Anterior cingulate cortex (tissue), 58 donors: ENCODE results near the gene B3GNT4.
"Not testable (repeated sequence)": the region's sequence is repeated elsewhere in the genome, so short reads cannot be mapped to it uniquely, and the experiment has no call there.

Source experiments
- DNase-seq, 58 donors: peaks; one replicate each; lab custom pipeline; 2025; lab: John Stamatoyannopoulos, UW

B3GNT4 gene

DNA sequence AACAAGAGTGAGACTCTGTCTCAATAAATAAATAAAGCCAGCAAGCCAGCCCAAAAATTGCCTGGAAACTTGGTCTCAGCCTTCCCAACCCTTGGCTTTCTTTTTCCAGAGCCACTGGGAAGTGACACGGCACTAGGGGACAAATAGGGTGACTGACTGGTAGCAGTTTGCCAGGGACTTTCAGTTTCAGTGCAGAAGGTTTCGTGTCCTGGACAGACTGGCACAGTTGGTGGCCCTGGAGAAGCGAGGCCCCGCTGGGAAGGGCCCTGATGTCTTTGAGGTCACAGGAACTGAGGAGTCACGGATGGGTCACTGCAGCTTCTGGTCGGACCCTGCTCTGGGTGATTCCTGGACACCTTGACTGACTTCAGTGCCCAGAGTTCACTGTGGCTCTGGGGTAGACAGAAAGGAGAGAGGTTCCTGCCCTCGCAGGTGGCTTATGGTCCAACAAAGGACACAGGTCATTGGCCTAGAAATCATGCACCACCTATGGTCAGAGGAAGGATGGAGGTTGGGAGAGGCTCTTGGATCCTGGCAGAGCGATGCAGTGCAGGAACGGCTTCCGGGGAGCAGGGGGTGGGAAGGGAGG lies 17.9 kb upstream of the B3GNT4 start:
- no peak for DNase-seq

GRCh38 chr12:122187466-122187865 lies 16.0 kb upstream of the B3GNT4 start:
- no peak for DNase-seq

DNA sequence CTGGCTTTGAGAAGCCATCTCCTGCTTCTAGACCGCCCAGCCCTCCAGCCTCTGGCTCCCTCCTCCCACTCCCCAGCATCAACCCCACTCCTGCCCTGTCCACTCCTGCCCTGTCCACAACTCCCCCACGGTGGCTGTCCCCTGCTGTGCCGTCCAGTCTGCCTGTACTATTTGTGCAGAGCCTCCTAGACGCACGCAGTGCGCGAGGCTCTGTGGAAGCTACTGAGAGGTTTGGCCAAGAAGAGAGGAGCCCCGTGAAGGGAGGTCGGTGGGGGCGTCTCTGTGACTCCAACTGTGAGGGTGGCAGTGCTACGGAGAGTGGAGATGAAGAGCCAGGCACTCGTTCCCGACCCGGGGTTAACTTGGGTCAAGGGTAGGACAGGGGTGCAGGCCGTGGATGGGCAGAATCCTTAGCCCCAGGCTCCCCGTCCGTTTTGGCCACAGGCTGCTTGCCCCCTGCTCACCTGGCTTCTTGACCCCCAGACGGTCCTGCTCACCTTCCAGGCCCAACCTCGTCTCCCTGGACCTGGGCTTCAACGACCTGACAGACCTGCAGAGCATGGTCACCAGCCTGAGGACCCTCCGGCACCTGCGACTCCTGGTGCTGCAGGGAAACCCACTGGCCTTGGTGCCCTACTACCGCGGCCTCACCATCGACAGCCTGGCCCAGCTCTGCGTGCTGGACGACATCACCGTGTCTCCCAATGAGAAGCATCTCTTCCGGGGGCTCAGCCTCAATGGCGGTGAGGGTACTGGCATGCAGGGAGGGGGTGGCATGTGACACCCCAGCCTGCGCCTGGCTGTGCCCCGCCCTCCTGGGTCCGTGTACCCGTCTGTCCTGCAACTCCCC lies 13.7 kb upstream of the B3GNT4 start:
- DNase-seq, result no peak

- peak in 12 of 58 donors; percentile 2 to 39 (median 18) for DNase-seq
These were observed 12.5 kb upstream of the B3GNT4 start for GRCh38 chr12:122190842-122191668.

DNA sequence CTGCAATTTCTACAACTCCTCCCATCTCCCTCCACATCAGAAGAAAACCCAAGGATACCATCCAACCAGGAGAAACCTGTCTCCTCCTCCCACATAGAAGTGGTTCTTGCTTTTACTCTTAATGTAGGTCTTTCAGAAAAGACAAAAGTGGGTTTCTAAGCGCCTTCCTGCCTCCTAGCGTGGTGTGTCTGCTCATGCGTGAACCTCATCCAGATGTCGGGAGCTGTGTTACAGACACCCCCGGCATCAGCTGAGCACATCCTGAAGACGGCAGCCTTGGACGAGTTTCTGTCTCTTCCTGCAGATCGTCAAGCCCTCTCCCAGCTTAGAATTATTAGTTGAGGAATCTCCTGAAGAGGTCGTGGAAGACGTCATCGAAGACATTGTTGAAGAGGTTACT lies 11.1 kb upstream of the B3GNT4 start:
- DNase-seq, result no peak

GRCh38 chr12:122194804-122195203 lies 8.7 kb upstream of the B3GNT4 start:
- no peak for DNase-seq

GRCh38 chr12:122195405-122195804 lies 8.1 kb upstream of the B3GNT4 start:
- no peak for DNase-seq

GRCh38 chr12:122197612-122197966 lies 5.9 kb upstream of the B3GNT4 start:
- no peak for DNase-seq

- no peak for DNase-seq
These were observed 3.8 kb upstream of the B3GNT4 start for GRCh38 chr12:122199484-122200355.

DNA sequence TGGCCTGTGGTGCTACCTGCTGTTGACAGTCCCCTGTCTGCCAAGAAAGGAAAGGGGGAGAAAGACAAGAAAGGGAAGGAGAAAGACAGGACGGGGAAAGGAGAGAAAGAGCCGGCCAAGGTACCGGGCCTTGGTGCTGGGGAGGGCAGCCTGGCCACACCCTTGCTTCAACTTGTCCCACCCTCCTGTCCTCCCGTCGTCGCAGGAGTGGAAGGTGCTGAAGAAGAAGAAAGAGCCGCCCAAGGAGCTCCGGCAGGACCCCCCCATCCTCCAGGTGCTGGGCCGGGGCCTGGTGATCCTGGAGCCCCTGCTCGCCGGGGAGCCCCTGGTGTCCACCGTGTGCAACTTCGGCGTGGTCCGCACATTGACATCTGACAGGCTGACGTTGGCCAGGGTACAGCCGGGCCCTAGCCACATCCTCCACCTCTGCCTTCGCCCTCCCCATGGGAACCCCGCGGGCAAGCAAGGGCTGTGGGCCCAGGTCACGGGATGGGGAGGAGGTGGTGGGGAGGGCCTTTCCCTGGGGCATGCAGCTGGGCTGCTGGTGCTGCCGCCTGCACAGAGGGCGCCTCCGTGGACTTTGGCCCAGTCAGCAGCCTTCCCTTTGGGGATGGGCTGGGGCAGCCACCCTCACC lies 2.9 kb upstream of the B3GNT4 start:
- DNase-seq, result no peak

DNA sequence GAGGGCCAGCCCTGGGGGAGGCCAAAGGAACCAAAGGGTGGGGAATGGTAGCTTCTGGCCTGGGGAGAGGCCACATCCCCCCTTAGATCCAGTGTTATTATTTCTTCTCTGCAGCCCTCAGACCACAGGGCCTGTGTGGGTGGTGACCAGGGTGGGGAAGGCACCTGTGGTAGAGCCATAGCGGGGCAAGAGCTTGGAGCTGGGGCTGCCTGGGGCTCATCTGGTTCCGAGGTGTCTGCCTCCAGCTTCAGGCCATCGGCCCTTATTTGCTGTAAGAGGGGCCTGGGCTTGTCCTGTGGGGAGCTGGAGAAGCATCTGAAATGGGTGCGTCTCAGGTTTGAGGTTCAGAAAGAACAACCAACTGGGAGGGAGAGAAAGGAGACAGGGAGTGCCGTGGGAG lies 2.1 kb upstream of the B3GNT4 start:
- no peak for DNase-seq

DNA sequence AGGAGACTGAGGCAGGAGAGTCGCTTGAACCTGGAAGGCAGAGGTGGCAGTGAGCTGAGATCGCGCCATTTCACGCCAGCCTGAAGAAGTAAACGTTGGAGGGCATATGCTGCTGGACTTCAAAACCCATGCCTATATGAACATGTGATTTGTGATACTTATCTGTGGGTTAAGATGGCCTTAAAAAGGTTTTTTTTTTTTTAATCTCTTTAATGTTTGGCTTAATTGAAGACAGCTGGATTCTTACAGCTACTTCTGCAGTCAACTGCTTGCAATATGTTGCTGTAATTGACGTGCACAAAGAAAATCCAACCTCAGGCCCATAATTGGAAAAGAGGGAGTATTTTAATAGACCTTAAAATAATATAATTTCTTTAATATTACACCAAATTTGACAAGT lies 1.5 kb upstream of the B3GNT4 start:
- DNase-seq, result no peak

GRCh38 chr12:122202811-122203210 lies 698 bp upstream of the B3GNT4 start:
- DNase-seq, result not testable (repeated sequence)

- DNase-seq, result no peak
These were observed 901 bp downstream of the B3GNT4 start for GRCh38 chr12:122204167-122205052.

GRCh38 chr12:122205053-122205925 lies 1.8 kb downstream of the B3GNT4 start:
- no peak for DNase-seq

GRCh38 chr12:122206111-122206881 lies 2.8 kb downstream of the B3GNT4 start:
- DNase-seq, result no peak

GRCh38 chr12:122206976-122207375 lies 3.5 kb downstream of the B3GNT4 start:
- no peak for DNase-seq
